ENCODE results near the gene CAMKV.

Gene CAMKV

DNA sequence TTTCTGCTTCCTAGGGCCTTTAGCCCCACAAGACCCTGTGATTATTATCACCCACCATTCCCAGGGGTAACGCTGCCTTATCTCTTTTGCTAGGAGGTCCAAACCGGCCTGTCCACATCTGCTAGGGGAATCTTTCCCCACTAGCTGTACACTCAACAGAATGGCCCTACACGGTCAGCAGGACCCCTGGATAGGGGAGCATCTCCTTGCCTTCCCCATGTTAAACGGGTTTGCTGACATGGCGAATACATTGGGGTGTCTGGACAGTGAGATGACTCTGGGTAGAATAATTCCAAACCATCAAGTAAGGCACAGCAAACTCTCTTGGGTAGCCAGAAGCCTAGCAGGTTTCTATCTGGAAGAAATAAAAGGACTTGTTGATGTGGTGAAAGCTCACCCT is 14.0 kb downstream of the CAMKV start:
- no peak for DNase-seq (ENCODE audit: low read depth)
- H3K4me3 ChIP-seq (ENCODE audit: low read depth, low read length), result peak overlapping the region; percentile 78
- TF ChIP-seq, protein P1, sequence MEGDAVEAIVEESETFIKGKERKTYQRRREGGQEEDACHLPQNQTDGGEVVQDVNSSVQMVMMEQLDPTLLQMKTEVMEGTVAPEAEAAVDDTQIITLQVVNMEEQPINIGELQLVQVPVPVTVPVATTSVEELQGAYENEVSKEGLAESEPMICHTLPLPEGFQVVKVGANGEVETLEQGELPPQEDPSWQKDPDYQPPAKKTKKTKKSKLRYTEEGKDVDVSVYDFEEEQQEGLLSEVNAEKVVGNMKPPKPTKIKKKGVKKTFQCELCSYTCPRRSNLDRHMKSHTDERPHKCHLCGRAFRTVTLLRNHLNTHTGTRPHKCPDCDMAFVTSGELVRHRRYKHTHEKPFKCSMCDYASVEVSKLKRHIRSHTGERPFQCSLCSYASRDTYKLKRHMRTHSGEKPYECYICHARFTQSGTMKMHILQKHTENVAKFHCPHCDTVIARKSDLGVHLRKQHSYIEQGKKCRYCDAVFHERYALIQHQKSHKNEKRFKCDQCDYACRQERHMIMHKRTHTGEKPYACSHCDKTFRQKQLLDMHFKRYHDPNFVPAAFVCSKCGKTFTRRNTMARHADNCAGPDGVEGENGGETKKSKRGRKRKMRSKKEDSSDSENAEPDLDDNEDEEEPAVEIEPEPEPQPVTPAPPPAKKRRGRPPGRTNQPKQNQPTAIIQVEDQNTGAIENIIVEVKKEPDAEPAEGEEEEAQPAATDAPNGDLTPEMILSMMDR (IDR thresholded peaks at IDR 0.05; ENCODE audit: insufficient read depth, low read depth, low read length, missing control alignments), result no peak

DNA sequence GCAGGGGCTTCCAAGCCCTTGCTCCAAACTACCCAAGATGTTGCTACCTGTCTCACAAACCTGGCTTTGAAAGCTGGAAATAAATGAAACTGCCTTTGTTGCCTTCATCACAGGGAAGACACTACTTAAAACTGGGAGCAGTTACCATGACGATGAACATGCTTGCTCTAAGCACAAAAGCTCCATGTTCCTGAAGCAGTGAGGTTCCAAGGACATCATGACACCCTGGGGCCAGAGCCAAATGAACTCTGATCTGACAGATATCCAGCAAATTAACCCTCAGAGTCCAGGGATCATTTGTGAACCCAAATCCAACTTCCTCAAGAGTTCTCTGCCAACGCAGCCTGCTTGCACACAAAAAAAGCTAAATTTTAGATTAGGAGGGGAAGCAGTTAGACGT is 24.0 kb downstream of the CAMKV start:
- H3K4me3 ChIP-seq (ENCODE audit: low read depth, low read length), result no peak overlapping the region
- DNase-seq (ENCODE audit: low read depth), result no peak
- TF ChIP-seq, protein P1 (IDR thresholded peaks at IDR 0.05; ENCODE audit: insufficient read depth, low read depth, low read length, missing control alignments), result no peak

DNA sequence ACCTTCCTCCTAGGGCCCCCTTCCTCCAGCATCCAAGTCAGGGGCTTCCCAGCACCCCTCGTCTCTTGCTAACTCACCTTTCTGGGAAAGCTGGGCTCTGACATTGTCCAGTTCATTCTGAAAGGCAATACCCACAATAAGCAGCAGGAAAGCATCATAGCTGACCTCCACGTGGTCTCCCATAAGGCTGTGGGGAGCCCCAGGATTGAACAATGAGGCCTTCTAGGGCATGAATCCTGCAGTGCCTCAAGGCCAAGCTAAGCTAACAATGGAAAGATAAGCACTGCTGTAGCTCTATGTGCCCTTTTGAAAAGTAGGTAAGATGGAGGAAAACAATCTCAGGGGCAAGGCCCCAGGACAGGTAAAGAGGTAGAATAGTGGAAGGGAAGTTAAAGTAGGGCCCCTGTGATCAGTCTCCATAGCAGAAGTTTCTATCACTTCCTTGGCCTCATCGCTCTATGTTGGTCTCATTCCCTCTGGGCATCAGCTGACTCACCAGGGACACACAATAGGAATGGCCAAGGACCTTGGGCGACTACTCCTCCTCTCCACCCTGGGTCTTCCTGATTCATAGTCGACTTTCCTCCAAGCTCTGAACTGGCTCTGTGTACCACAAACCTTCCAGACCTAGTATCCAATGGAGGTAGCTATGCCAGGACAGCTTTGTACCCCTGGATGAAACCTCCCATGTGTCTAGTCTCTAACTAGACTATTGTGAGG is 25.1 kb downstream of the CAMKV start:
- H3K4me3 ChIP-seq (ENCODE audit: low read depth, low read length), result no peak overlapping the region
- no peak for DNase-seq (ENCODE audit: low read depth)
- TF ChIP-seq, protein P1 (IDR thresholded peaks at IDR 0.05; ENCODE audit: insufficient read depth, low read depth, low read length, missing control alignments), result no peak

DNA sequence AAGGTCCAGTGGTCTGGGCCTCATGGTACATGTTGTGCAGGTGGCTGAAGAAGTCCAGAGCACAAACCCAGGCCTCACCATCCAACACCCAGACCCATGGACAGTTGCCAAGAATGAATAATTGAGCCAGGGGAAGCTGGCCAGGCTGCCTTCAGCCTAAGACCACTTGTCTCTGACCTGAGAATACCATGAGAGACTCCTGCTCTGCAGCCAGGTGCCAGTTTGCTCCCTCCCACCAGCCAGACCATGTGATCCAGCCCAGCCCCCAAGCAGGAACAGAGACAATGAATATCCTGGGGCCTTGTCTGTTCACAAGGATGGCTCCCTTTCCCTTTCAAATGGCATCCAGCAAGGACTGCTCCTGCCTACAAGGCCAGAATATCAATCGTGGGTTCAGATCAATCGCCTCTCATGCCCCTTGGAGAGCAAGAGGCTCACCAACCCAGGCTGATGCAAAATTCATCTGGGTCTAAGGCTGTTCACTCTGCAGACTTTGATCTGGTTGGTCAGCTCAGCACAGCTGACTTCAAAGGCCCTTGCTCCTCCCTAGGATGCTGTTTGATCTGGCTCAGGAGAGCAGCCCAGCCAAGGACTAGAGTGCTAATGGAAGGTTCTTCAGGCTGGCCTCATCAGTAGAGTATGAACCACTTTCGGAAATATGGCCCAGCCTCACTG is 26.7 kb downstream of the CAMKV start:
- no peak overlapping the region for H3K4me3 ChIP-seq (ENCODE audit: low read depth, low read length)
- TF ChIP-seq, protein P1 (IDR thresholded peaks at IDR 0.05; ENCODE audit: insufficient read depth, low read depth, low read length, missing control alignments), result no peak
- no peak for DNase-seq (ENCODE audit: low read depth)

DNA sequence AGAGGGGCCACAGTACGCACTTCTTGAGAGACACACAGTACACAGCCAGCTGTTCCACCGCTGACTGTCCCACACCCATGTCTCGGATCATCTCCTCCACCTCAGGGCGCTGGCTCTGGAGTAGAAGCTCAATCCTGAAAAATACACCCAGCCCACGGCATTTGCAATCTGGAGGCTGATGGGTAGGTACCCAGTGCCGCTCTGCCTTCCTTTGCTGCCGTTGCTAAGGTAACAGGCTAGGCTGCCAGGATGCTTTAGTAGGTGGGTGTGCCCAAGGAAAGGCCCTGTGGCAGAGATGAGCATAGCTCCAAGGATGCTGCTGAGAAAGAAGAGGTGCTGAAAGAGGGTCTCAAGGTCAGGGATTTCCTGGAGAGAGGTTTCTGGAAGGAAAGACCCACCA is 27.9 kb downstream of the CAMKV start:
- no peak for DNase-seq (ENCODE audit: low read depth)
- no peak overlapping the region for H3K4me3 ChIP-seq (ENCODE audit: low read depth, low read length)
- TF ChIP-seq, protein P1 (IDR thresholded peaks at IDR 0.05; ENCODE audit: insufficient read depth, low read depth, low read length, missing control alignments), result no peak

DNA sequence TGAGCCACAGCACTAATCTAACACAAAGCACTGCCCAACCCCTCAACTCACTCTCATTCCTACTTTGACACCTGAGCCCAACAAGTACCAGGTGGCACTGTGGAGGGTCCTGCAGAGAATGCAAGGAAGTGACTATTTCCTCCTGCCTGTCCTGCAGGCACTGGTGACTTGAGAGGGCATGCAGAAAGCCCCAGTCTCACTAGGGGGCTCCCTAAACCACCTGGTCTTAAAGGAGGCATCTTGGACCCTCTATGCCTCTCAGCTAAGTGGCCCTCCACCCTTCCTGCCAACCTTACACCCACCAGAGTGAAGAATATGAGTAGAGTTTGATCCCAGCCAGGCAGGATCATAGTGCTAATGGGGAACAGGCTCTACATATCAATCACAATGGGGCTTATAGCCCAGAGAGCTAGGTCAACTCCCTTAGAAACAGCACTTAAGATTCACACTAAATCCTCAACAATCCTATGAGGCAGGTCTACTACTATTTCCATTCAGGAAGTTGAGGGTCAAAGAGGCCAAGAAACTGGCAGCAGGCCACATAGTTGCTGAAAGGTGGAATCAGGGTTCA is 28.5 kb downstream of the CAMKV start:
- TF ChIP-seq, protein P1 (IDR thresholded peaks at IDR 0.05; ENCODE audit: insufficient read depth, low read depth, low read length, missing control alignments), result peak; percentile 41
- DNase-seq (ENCODE audit: low read depth), result peak; percentile 39
- H3K4me3 ChIP-seq (ENCODE audit: low read depth, low read length), result no peak overlapping the region

Data from GM12865 (cell line).